ENCODE data around the gene TSPAN14.

TSPAN14 gene

GRCh38 chr10:80537086-80537735, 83.1 kb downstream of the TSPAN14 start:
- in situ Hi-C loops (cut with MboI; ENCODE audit: low pct_unique_long_range_greater_than_20kb, low sequenced_read_pairs, unreplicated experiment), result no loop called here
- no peak for DNase-seq (ENCODE audit: low spot score)
- TF ChIP-seq CTCF (IDR thresholded peaks at IDR 0.05; ENCODE audit: extremely low read depth, insufficient read depth, missing control alignments), result no peak

- in situ Hi-C loops (cut with MboI; ENCODE audit: low pct_unique_long_range_greater_than_20kb, low sequenced_read_pairs, unreplicated experiment), result no loop called here
These were observed 83.8 kb downstream of the TSPAN14 start, which contains the start of gene SH2D4B for GRCh38 chr10:80537736-80538480. SH2D4B (plus strand) TSS chr10:80537902; CDS start chr10:80538332, 430 bp downstream.

GRCh38 chr10:80538481-80539185, 84.5 kb downstream of the TSPAN14 start:
- DNase-seq (ENCODE audit: low spot score), result no peak
- no peak for TF ChIP-seq CTCF (IDR thresholded peaks at IDR 0.05; ENCODE audit: extremely low read depth, insufficient read depth, missing control alignments)
- in situ Hi-C loops (cut with MboI; ENCODE audit: low pct_unique_long_range_greater_than_20kb, low sequenced_read_pairs, unreplicated experiment), result no loop called here

More at GRCh38 chr10:80537736-80538480, 83.8 kb downstream of the TSPAN14 start, which contains the start of gene SH2D4B:
- no peak for TF ChIP-seq CTCF (IDR thresholded peaks at IDR 0.05; ENCODE audit: extremely low read depth, insufficient read depth, missing control alignments)
- DNase-seq (ENCODE audit: low spot score), result no peak

GRCh38 chr10:80539421-80540031, 85.4 kb downstream of the TSPAN14 start:
- no peak for TF ChIP-seq CTCF (IDR thresholded peaks at IDR 0.05; ENCODE audit: extremely low read depth, insufficient read depth, missing control alignments)
- no peak for DNase-seq (ENCODE audit: low spot score)
- in situ Hi-C loops (cut with MboI; ENCODE audit: low pct_unique_long_range_greater_than_20kb, low sequenced_read_pairs, unreplicated experiment), result no loop called here

GRCh38 chr10:80540136-80540535, 86.0 kb downstream of the TSPAN14 start:
- TF ChIP-seq CTCF (IDR thresholded peaks at IDR 0.05; ENCODE audit: extremely low read depth, insufficient read depth, missing control alignments), result no peak
- in situ Hi-C loops (cut with MboI; ENCODE audit: low pct_unique_long_range_greater_than_20kb, low sequenced_read_pairs, unreplicated experiment), result no loop called here
- DNase-seq (ENCODE audit: low spot score), result no peak

- TF ChIP-seq CTCF (IDR thresholded peaks at IDR 0.05; ENCODE audit: extremely low read depth, insufficient read depth, missing control alignments), result no peak
- in situ Hi-C loops (cut with MboI; ENCODE audit: low pct_unique_long_range_greater_than_20kb, low sequenced_read_pairs, unreplicated experiment), result no loop called here
- DNase-seq (ENCODE audit: low spot score), result no peak
These were observed 86.5 kb downstream of the TSPAN14 start for GRCh38 chr10:80540618-80540980.
